Keratinocyte (primary cell): ENCODE measurements around the gene CDYL2.

Experiments
- EZH2 ChIP-seq: IDR thresholded peaks from one replicate; pipeline ENCODE4 v1.6.1; 2012; ENCODE audit warnings: inconsistent platforms, mild to moderate bottlenecking, low read length, moderate library complexity
- TF ChIP-seq, protein P1 (sequence below), 3 experiments: IDR thresholded peaks in 1 of 3; conservative IDR thresholded peaks in 1 of 3; optimal IDR thresholded peaks in 1 of 3; 2 replicates in 2 of 3; 3 replicates in 1 of 3; pipeline versions ENCODE3 to v1.5.1; 2011; ENCODE audit warnings: low read length in 3 of 3, mild to moderate bottlenecking in 3 of 3, moderate library complexity in 2 of 3, control low read depth in 1 of 3, inconsistent platforms in 1 of 3; ENCODE audit not compliant: insufficient read depth in 2 of 3; ENCODE audit errors: extremely low read depth in 1 of 3

DNA sequence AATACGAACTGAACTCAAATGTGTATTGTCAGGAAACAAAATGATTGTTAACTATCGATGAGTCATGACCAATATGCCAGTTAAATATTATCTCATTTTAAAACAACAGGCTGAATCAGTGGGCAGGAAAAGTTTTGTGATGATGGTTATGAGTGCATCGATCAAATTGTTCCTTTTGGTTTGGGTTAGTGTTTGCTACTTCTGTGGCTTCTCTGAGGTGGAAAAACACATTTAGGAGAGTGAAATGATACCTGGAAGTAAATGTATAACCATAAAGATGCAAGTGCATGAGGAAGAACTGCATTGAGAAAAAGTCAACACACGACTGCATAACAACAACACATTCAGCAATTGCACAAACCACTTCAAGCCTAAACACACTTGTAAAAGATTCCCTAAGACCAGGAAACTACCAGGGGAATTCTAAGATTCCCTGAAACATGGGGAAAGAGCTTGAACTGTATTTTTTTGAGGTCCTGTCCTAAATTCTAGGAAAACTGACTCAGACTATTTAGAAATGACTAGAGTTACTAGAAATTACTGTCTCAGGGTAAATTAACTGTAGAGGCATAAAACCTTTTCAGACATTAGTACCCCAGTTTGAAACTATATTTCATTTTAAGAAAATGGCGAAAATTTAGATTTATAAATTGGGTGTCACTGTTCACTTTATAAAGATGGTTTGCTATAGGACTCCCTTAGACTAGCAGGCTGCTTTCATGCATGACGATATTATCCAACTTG is 44.8 kb downstream of the CDYL2 start:
- TF ChIP-seq, protein P1, sequence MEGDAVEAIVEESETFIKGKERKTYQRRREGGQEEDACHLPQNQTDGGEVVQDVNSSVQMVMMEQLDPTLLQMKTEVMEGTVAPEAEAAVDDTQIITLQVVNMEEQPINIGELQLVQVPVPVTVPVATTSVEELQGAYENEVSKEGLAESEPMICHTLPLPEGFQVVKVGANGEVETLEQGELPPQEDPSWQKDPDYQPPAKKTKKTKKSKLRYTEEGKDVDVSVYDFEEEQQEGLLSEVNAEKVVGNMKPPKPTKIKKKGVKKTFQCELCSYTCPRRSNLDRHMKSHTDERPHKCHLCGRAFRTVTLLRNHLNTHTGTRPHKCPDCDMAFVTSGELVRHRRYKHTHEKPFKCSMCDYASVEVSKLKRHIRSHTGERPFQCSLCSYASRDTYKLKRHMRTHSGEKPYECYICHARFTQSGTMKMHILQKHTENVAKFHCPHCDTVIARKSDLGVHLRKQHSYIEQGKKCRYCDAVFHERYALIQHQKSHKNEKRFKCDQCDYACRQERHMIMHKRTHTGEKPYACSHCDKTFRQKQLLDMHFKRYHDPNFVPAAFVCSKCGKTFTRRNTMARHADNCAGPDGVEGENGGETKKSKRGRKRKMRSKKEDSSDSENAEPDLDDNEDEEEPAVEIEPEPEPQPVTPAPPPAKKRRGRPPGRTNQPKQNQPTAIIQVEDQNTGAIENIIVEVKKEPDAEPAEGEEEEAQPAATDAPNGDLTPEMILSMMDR (optimal IDR thresholded peaks at IDR 0.05 in 1 of 3, IDR thresholded peaks at IDR 0.05 in 1 of 3, conservative IDR thresholded peaks at IDR 0.05 in 1 of 3; ENCODE audit: extremely low read depth in 1 of 3, insufficient read depth in 2 of 3, low read length in 3 of 3) = no peak
- TF ChIP-seq EZH2 = no peak
